B cell (primary cell): ENCODE measurements around the gene B3GNT9. TPM values are rescaled to one million over a fixed set of nuclear protein-coding genes. Genes with fewer than 3 reads are reported as not detected.

Source experiments
- ATAC-seq: fragments of 200-7000 bp; cut with Tn5 transposase; one replicate; pipeline ENCODE4 v1.10.0; 2021; ENCODE audit warnings: low read depth, mild to moderate bottlenecking, moderate number of reproducible peaks, moderate library complexity
- CTCF ChIA-PET: fragments of 350-600 bp; sonication (Branson Sonifier 250); formaldehyde crosslinking; loops from one replicate; lab custom pipeline; 2021; ENCODE audit warnings: antibody characterized with exemption, inconsistent platforms; lab: Charles Lee
- POLR2A ChIA-PET: fragments of 350-600 bp; sonication (Branson Sonifier 250); formaldehyde crosslinking; loops from one replicate; lab custom pipeline; 2021; ENCODE audit warnings: antibody characterized with exemption; lab: Charles Lee
- DNase-seq: peaks from one replicate; pipeline ENCODE4 v3.0.0; 2013
- H2AFZ ChIP-seq: 2 replicates; pipeline ENCODE4 v1.6.1; 2012; ENCODE audit warnings: mild to moderate bottlenecking, low read depth, low read length; ENCODE audit not compliant: insufficient read depth, poor library complexity, severe bottlenecking
- H3K27ac ChIP-seq, 2 donors: 1 replicate in 1 of 2; 2 replicates in 1 of 2; pipeline ENCODE4 v1.5.1; 2012 to 2013; ENCODE audit warnings: low read length in 2 of 2, mild to moderate bottlenecking in 2 of 2, moderate library complexity in 1 of 2
- H3K27me3 ChIP-seq, 4 experiments: fragments of 200-600 bp in 1 of 4; sonication (generic) in 1 of 4; replicated peaks in 1 of 4; 1 replicate in 2 of 4; 2 replicates in 2 of 4; pipeline versions ENCODE4 v1.6.1 to v1.7.0; 2013 to 2016; ENCODE audit warnings: low read length in 3 of 4, mild to moderate bottlenecking in 2 of 4, mixed read lengths in 1 of 4, moderate library complexity in 1 of 4; ENCODE audit not compliant: insufficient read depth in 4 of 4, control insufficient read depth in 3 of 4; ENCODE audit errors: control extremely low read depth in 1 of 4
- H3K36me3 ChIP-seq, 2 experiments: replicated peaks in 1 of 2; 1 replicate in 1 of 2; 2 replicates in 1 of 2; pipeline versions ENCODE4 v1.6.1 to v1.7.1; 2013; ENCODE audit warnings: low read length in 1 of 2; ENCODE audit not compliant: insufficient read depth in 2 of 2, control insufficient read depth in 1 of 2; ENCODE audit errors: control extremely low read depth in 1 of 2, extremely low read depth in 1 of 2
- H3K4me1 ChIP-seq, 2 donors: fragments of 200-600 bp in 1 of 2; sonication (generic) in 1 of 2; 1 replicate in 1 of 2; 2 replicates in 1 of 2; pipeline versions ENCODE4 v1.5.1 to v1.6.1; 2013 to 2017; ENCODE audit warnings: low read length in 2 of 2; ENCODE audit not compliant: control insufficient read depth in 2 of 2, insufficient read depth in 2 of 2
- H3K4me2 ChIP-seq: replicated peaks from 2 replicates; pipeline ENCODE3; 2012; ENCODE audit warnings: mild to moderate bottlenecking, low read depth, low read length; ENCODE audit not compliant: poor library complexity, severe bottlenecking
- H3K4me3 ChIP-seq, 5 experiments: fragments of 200-600 bp in 1 of 5; sonication (generic) in 1 of 5; 1 replicate in 3 of 5; 2 replicates in 2 of 5; pipeline versions ENCODE4 v1.5.1 to v1.7.0; 2011 to 2016; ENCODE audit warnings: low read length in 4 of 5, mild to moderate bottlenecking in 4 of 5, low read depth in 2 of 5, control low read depth in 1 of 5, moderate library complexity in 1 of 5; ENCODE audit not compliant: insufficient read depth in 1 of 5; ENCODE audit errors: control extremely low read depth in 1 of 5, extremely low read depth in 1 of 5
- H3K79me2 ChIP-seq: fragments of 200-600 bp; sonication (generic); one replicate; pipeline ENCODE4 v1.6.0; 2016; ENCODE audit warnings: low read length; ENCODE audit not compliant: control insufficient read depth, insufficient read depth
- H3K9ac ChIP-seq: fragments of 200-600 bp; sonication (generic); 2 replicates; pipeline ENCODE4 v1.6.1; 2017; ENCODE audit warnings: mild to moderate bottlenecking, low read length, moderate library complexity
- H3K9me3 ChIP-seq, 3 donors: one replicate each; pipeline versions ENCODE4 v1.6.1 to v1.7.1; 2013; ENCODE audit warnings: low read length in 2 of 3; ENCODE audit not compliant: control insufficient read depth in 2 of 3, insufficient read depth in 1 of 3; ENCODE audit errors: control extremely low read depth in 1 of 3
- H4K20me1 ChIP-seq: 2 replicates; pipeline ENCODE4 v1.6.0; 2012; ENCODE audit warnings: mild to moderate bottlenecking, low read length; ENCODE audit not compliant: insufficient read depth, control insufficient read depth, poor library complexity, severe bottlenecking
- H3K27ac Mint-ChIP-seq: one replicate; pipeline ENCODE4 v1.8.0; 2021; ENCODE audit warnings: mixed read lengths
- H3K27me3 Mint-ChIP-seq: one replicate; pipeline ENCODE4 v1.8.0; 2021; ENCODE audit warnings: mixed read lengths
- H3K4me1 Mint-ChIP-seq: one replicate; pipeline ENCODE4 v1.8.0; 2021; ENCODE audit warnings: mixed read lengths
- H3K4me3 Mint-ChIP-seq: one replicate; pipeline ENCODE4 v1.8.0; 2021; ENCODE audit warnings: mixed read lengths
- H3K9me3 Mint-ChIP-seq: one replicate; pipeline ENCODE4 v1.8.0; 2022; ENCODE audit warnings: mixed read lengths; ENCODE audit not compliant: insufficient read depth
- CTCF ChIP-seq: fragments of 200-600 bp; IDR thresholded peaks from one replicate; pipeline ENCODE4 v1.8.0; 2022; ENCODE audit warnings: antibody characterized with exemption, mild to moderate bottlenecking
- EZH2 ChIP-seq: IDR thresholded peaks from 2 replicates; pipeline ENCODE4 v1.6.1; 2012; ENCODE audit warnings: borderline replicate concordance, low read depth, mild to moderate bottlenecking, moderate library complexity, low read length; ENCODE audit not compliant: insufficient read depth, poor library complexity, severe bottlenecking
- WGBS: methylation state at CpG from one replicate; pipeline ENCODE4 v1.1.5; 2013; ENCODE audit warnings: missing lambda C conversion rate; ENCODE audit not compliant: insufficient coverage; 5-methylcytosine and 5-hydroxymethylcytosine counted together
- intact Hi-C: fragments of 100-400 bp; cut with micrococcal nuclease; formaldehyde crosslinking; loops from one replicate; pipeline ENCODE4 v1.10.0; 2022
- polyA plus RNA-seq: library from polyadenylated mRNA; depleted of rRNA; stranded (reverse); fragments of >200 nt; gene quantifications from 2 replicates; pipeline ENCODE4 v1.2.3, GENCODE V29; 2012
- total RNA-seq, 2 donors: library from RNA; stranded (reverse); fragments of 120-200 nt in 1 of 2; gene quantifications; 1 replicate in 1 of 2; 2 replicates in 1 of 2; pipeline versions ENCODE4 v1.2.3 to v1.2.4, GENCODE V29; 2013 to 2022

The B3GNT9 gene
- total and polyA plus RNA-seq, 2 donors (not counting 1 experiment from before 2014, with no cell fraction given): 1.6 to 2.5 TPM

- TF ChIP-seq EZH2: no peak
- no peak for TF ChIP-seq CTCF
- no peaks in the 10 kb centered on the region for H3K27me3 Mint-ChIP-seq
- Histone ChIP-seq H3K36me3 (peaks cover 2 to 71% of the 10 kb centered on the region in 2 experiments), H3K9me3 (no peaks in the 10 kb centered on the region), H3K9ac (no peak overlapping the region), H3K27me3 (no peaks in the 10 kb centered on the region), H3K4me1 (no peaks in the 10 kb centered on the region), H2AFZ (no peak overlapping the region), H3K4me3 (no peak overlapping the region), H4K20me1 (no peaks in the 10 kb centered on the region), H3K4me2 (no peak overlapping the region), H3K79me2 (no peaks in the 10 kb centered on the region), H3K27ac (no peak overlapping the region)
- ATAC-seq (no peak), DNase-seq (no peak)
- ChIA-PET POLR2A (interaction anchor here (0.6 kb wide), 1 partner anchor 87 kb away, joined by 7 read pairs; no protein-coding TSS in a partner anchor), CTCF (interaction anchor here (1.1 to 1.6 kb wide), 4 partner anchors 14 to 123 kb away, joined by 3 to 6 read pairs (median 4); no protein-coding TSS in a partner anchor)
- H3K27ac Mint-ChIP-seq: no peak overlapping the region
- 96% methylated on average over 13 of the region's 13 CpGs for WGBS
- H3K4me1 Mint-ChIP-seq: no peaks in the 10 kb centered on the region
- intact Hi-C loops: no loop called here
- H3K4me3 Mint-ChIP-seq: no peak overlapping the region
- no peaks in the 10 kb centered on the region for H3K9me3 Mint-ChIP-seq
Measured at GRCh38 chr16:67141391-67141790, 9.4 kb downstream of the B3GNT9 start.

GRCh38 chr16:67137605-67138004 lies 13.2 kb downstream of the B3GNT9 start:
- Mint-ChIP-seq H3K9me3 (no peaks in the 10 kb centered on the region), H3K4me1 (no peaks in the 10 kb centered on the region), H3K27me3 (no peaks in the 10 kb centered on the region), H3K27ac (no peak overlapping the region), H3K4me3 (no peak overlapping the region)
- H3K27ac ChIP-seq: no peak overlapping the region
- no peaks in the 10 kb centered on the region for H3K79me2 ChIP-seq
- no peak overlapping the region for H2AFZ ChIP-seq
- ATAC-seq (no peak), DNase-seq (no peak)
- H3K4me1 ChIP-seq: no peaks in the 10 kb centered on the region
- CTCF ChIA-PET: interaction anchor here (0.8 to 1.3 kb wide), 4 partner anchors 9 to 36 kb away, joined by 3 to 6 read pairs (median 4); no protein-coding TSS in a partner anchor
- TF ChIP-seq CTCF: no peak
- H3K4me2 ChIP-seq: no peak overlapping the region
- 63% methylated on average over 3 of the region's 3 CpGs for WGBS
- no peaks in the 10 kb centered on the region for H3K9me3 ChIP-seq
- peaks cover 2 to 67% of the 10 kb centered on the region in 2 experiments for H3K36me3 ChIP-seq
- POLR2A ChIA-PET: no interaction called here
- intact Hi-C loops: no loop called here
- H4K20me1 ChIP-seq: no peaks in the 10 kb centered on the region
- no peak overlapping the region for H3K9ac ChIP-seq
- no peaks in the 10 kb centered on the region for H3K27me3 ChIP-seq
- H3K4me3 ChIP-seq: no peak overlapping the region
